CD4-positive, alpha-beta T cell treated with Interferon alpha-2 for 1 hour (primary cell): Measurements from ENCODE around the gene ALG11.
"Not testable (repeated sequence)": the region's sequence is repeated elsewhere in the genome, so short reads cannot be mapped to it uniquely, and the experiment has no call there.

ENCODE experiments used
- DNase-seq, 2 donors: peaks; one replicate each; pipeline ENCODE4 v3.0.0-alpha.2; 2020 to 2022

ALG11 gene

DNA sequence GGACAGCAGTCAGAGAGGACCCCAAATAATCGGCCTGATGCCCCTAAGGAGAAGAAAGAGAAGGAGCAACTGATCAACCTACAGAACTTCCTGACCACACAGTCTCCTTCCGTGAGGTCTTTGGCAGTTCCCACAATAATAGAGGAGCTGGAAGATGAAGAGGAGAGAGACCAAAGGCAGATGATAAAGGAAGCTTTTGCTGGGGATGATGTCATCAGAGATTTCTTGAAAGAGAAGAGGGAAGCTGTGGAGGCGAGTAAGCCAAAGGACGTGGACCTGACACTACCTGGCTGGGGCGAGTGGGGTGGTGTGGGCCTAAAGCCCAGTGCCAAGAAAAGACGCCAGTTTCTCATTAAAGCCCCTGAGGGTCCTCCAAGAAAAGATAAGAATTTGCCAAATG lies 18.2 kb downstream of the ALG11 start:
- not testable (repeated sequence) for DNase-seq

GRCh38 chr13:52033039-52033438 lies 20.8 kb downstream of the ALG11 start:
- DNase-seq: no peak

DNA sequence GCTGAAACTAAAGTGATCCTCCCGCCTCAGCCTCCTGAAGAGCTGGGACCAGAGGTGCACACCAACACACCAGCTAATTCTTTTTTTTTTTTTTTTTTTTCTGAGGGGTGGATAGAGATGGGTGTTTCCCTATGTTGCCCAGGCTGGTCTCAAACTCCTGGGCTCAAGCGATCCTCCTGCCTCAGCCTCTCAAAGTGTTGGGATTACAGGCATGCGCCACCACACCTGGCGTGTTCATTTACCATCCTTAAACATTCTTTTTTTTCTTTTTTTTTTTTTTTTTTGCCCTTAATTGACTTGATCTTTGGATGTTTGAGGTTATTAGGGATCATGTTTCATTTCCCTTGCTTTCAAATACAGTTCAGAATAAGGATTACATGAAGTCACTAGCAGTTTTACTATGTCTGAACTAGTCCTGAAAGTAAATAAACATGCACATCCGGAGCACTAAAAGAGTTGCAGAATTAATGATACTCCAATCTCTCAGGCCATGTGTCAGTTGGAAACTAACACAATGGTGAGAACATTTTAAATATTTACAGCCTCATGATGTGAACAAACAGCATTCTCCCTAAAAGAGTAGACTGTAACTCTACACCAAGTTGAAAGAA lies 22.5 kb downstream of the ALG11 start:
- DNase-seq: no peak

- DNase-seq: no peak
Observed at GRCh38 chr13:52036037-52036436, 23.8 kb downstream of the ALG11 start.

GRCh38 chr13:52043675-52044074 lies 31.5 kb downstream of the ALG11 start:
- DNase-seq: no peak

- no peak for DNase-seq
Observed at GRCh38 chr13:52047463-52047862, 35.3 kb downstream of the ALG11 start.

DNA sequence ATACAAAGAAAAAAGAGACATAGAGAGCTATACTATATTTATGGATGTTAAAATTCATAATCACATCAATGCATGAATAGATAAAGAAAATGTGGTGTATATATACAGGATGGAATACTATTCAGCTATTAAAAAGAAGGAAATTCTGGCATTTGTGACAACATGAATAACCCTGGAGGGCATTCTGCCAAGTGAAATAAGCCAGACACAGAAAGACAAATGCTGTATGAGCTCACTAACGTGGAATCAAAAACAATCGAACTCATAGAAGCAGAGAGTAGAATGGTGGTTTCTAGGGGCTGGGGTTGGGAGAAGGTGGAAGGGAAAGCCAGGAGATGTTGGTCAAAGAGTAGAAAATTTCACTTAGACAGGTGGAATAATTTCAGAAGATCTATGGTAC lies 36.3 kb downstream of the ALG11 start:
- DNase-seq: no peak

DNA sequence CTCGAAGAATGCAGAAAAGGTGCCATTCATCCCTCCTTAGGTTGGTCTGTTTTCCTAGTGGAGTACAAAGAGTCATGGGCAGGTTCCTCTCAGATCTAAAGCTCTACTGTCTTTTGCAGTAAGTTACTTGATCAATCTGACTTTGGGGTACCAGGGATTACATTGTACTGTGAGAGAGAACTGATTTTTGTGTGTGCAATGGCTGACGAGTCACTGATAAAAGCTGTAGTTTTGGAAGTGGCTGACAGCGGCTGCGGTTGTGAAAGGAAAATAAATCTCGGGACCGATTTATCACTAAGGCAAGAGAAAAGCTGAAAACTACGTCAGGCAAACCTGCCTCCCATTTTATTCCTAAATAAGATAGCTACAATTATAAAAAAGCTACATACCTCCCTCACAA lies 39.2 kb downstream of the ALG11 start:
- DNase-seq: no peak

- DNase-seq: no peak
Observed at GRCh38 chr13:52053460-52053859, 41.3 kb downstream of the ALG11 start.

- DNase-seq: not testable (repeated sequence)
Observed at GRCh38 chr13:52061064-52061463, 48.9 kb downstream of the ALG11 start.

DNA sequence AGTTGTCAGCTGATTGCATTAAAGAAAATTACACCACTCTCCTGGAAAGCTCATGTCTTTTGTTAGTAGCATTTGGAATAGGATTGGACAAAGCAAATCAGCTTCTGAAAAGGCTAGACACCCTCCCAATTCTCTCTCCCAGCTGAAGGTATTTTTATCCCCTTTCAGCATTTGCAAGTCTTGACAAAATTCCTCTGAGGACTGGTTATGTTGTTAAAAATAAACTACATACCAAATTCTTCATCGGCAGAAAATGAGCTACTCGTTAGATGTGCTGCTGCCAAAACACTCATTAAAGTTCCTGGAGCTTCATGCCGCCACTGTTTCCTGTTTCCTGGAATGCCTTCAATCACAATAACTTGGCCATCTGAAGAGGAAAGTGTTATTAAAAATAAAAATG lies 49.4 kb downstream of the ALG11 start:
- DNase-seq: no peak

- no peak for DNase-seq
Observed at GRCh38 chr13:52067237-52067636, 55.0 kb downstream of the ALG11 start.

GRCh38 chr13:52070929-52071523 lies 58.8 kb downstream of the ALG11 start:
- DNase-seq: no peak
